ENCODE measurements around the gene ACTR3.

- TF ChIP-seq, protein P1, sequence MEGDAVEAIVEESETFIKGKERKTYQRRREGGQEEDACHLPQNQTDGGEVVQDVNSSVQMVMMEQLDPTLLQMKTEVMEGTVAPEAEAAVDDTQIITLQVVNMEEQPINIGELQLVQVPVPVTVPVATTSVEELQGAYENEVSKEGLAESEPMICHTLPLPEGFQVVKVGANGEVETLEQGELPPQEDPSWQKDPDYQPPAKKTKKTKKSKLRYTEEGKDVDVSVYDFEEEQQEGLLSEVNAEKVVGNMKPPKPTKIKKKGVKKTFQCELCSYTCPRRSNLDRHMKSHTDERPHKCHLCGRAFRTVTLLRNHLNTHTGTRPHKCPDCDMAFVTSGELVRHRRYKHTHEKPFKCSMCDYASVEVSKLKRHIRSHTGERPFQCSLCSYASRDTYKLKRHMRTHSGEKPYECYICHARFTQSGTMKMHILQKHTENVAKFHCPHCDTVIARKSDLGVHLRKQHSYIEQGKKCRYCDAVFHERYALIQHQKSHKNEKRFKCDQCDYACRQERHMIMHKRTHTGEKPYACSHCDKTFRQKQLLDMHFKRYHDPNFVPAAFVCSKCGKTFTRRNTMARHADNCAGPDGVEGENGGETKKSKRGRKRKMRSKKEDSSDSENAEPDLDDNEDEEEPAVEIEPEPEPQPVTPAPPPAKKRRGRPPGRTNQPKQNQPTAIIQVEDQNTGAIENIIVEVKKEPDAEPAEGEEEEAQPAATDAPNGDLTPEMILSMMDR (IDR thresholded peaks at IDR 0.05): no peak
- TF ChIP-seq EZH2 (IDR thresholded peaks at IDR 0.05; ENCODE audit: borderline replicate concordance, insufficient read depth, low read depth, low read length, poor library complexity, severe bottlenecking): no peak
These were observed 34.7 kb upstream of the ACTR3 start for GRCh38 chr2:113854970-113855740.
